ENCODE measurements around the gene TMEM109. TPM values are rescaled to one million over a fixed set of nuclear protein-coding genes. Genes with fewer than 3 reads are reported as not detected.

TMEM109 gene
- polyA plus RNA-seq, 3 donors from 2014 or later, result 292 to 631 (median 400) TPM

DNA sequence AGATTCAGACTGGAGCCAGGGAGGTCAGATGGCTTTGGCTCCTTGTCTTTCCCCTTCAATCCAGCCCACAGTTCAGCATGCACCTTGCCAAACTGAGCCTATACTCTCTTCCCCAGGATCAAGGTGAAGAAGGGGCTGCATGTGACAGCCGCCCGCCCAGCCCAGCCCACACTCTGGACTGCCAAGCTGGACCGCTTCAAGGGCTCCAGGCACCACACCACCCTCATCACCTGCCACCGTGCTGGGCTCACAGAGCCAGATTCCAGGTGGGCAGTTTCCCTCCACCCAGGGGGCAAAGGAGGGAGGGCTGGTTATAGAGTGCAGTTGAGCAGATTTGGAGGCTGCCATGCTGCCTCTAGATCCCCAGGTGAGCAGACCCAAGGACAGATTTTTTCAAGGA lies 16.4 kb downstream of the TMEM109 start:
- H3K9me3 Mint-ChIP-seq, result no peaks in the 10 kb centered on the region
- peaks cover 0 to 2% of the 10 kb centered on the region in 2 donors for H3K4me1 Mint-ChIP-seq
- no peak for DNase-seq
- H3K4me3 Mint-ChIP-seq, result no peak overlapping the region
- no peak overlapping the region for H3K27ac Mint-ChIP-seq
- no peaks in the 10 kb centered on the region for H3K36me3 Mint-ChIP-seq
- peaks cover 1 to 3% (median 2%) of the 10 kb centered on the region in 3 donors for H3K27me3 Mint-ChIP-seq (ENCODE audit: low read depth in 3 of 3)

DNA sequence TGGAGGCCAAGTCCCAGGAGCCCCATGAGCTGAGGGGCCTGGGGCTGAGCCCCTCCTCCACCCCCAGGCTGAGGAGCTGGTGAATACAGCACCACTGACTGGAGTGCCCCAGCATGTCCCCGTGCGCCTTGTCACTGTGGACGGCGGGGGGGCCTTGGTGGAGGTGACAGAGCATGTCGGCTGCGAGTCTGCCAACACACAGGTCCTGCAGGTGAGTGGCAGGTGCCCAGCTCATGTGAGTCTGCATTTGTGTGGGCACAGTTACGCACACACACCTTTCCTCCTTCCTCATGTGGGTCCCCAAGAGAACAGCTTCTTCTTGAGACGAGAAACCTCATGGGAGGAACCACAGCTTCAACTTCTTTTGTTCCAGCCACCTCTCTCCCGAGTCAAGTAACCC lies 18.0 kb downstream of the TMEM109 start:
- no peak for DNase-seq
- Mint-ChIP-seq H3K36me3 (no peaks in the 10 kb centered on the region), H3K27me3 (ENCODE audit: low read depth in 3 of 3) (peaks cover 1 to 5% (median 1%) of the 10 kb centered on the region in 3 donors), H3K4me3 (no peak overlapping the region), H3K27ac (no peak overlapping the region), H3K4me1 (no peaks in the 10 kb centered on the region), H3K9me3 (no peaks in the 10 kb centered on the region)

DNA sequence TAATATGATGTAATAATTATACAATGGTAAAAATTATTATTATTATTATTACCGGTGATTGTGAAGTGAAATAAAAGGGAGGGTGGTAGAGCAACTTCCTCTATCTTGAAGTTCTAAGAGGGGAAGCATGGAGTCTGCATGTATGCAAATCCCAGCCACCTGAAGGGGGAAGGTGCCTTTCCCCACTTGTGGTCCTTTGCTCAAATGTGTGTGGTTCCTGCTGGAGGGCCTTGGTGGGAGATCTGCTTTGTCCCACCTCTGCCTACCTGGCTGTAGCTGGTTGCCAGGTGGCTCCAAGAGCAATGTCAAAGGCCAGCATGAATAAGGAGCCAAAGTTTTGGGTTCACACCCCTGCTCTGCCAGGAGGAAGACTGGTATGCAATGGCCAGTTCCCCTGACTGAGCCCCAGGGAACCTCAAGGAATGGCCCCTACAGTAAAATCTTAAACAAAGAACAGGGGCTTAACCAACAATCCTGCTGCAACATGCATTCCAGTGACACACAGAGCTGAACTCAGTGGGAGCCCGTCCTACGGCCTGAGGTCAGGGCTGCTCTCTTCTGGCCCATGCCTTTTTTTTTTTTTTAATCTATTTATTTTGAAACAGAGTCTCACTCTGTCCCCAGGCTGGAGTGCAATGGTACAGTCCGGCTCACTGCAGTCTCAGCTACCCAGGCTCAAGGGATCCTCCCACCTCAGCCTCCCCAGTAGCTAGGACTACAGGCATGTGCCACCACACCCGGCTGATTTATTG lies 18.8 kb downstream of the TMEM109 start:
- Mint-ChIP-seq H3K27ac (no peak overlapping the region), H3K27me3 (ENCODE audit: low read depth in 3 of 3) (peaks cover 1 to 5% (median 1%) of the 10 kb centered on the region in 3 donors), H3K4me1 (no peaks in the 10 kb centered on the region), H3K36me3 (no peaks in the 10 kb centered on the region), H3K4me3 (no peak overlapping the region), H3K9me3 (no peaks in the 10 kb centered on the region)
- no peak for DNase-seq

DNA sequence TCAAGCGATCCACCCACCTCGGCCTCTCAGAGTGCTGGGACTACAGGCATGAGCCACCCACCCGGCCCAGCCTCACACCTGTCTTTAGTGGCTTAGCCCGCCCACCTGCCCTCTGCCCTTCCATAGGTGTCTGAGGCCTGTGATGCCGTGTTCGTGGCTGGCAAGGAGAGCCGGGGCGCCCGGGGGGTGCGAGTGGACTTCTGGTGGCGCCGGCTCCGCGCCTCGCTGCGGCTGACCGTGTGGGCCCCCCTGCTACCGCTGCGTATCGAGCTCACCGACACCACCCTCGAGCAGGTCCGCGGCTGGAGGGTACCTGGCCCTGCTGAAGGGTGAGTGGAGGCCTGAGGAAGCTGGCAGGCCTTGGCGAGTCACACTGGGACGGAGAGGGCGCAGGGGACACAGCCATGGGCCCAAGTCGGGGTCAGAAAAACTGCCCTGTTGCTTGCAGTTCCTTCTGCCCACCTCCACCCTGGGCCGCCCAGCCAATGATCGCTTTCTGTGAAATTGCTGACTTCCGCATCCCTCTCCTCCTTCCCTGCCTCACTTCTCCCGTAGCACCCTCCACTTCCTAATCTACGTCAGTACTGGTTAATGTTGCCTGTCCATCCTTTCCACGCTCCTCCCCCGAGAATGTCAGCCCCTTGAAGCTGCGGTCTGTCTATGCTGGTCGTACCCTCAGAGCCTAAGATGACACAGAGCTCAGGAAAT lies 19.6 kb downstream of the TMEM109 start:
- Mint-ChIP-seq H3K4me1 (no peaks in the 10 kb centered on the region), H3K27me3 (ENCODE audit: low read depth in 3 of 3) (peaks cover 1 to 5% (median 2%) of the 10 kb centered on the region in 3 donors), H3K36me3 (no peaks in the 10 kb centered on the region), H3K4me3 (no peak overlapping the region), H3K9me3 (no peaks in the 10 kb centered on the region), H3K27ac (peak overlapping the region in 1 of 6 donors; percentile 88)
- no peak for DNase-seq

GRCh38 chr11:60934124-60934789 lies 20.3 kb downstream of the TMEM109 start:
- Mint-ChIP-seq H3K4me1 (no peaks in the 10 kb centered on the region), H3K27ac (no peak overlapping the region), H3K4me3 (no peak overlapping the region)

GRCh38 chr11:60934790-60935605 lies 21.0 kb downstream of the TMEM109 start:
- Mint-ChIP-seq H3K36me3 (no peaks in the 10 kb centered on the region), H3K27me3 (ENCODE audit: low read depth in 3 of 3) (peaks cover 0 to 5% (median 2%) of the 10 kb centered on the region in 3 donors), H3K9me3 (no peaks in the 10 kb centered on the region), H3K27ac (no peak overlapping the region), H3K4me3 (no peak overlapping the region), H3K4me1 (no peaks in the 10 kb centered on the region)
- no peak for DNase-seq

More at GRCh38 chr11:60934124-60934789, 20.3 kb downstream of the TMEM109 start:
- Mint-ChIP-seq H3K36me3 (no peaks in the 10 kb centered on the region), H3K9me3 (no peaks in the 10 kb centered on the region), H3K27me3 (ENCODE audit: low read depth in 3 of 3) (peaks cover 0 to 5% (median 2%) of the 10 kb centered on the region in 3 donors)
- no peak for DNase-seq

DNA sequence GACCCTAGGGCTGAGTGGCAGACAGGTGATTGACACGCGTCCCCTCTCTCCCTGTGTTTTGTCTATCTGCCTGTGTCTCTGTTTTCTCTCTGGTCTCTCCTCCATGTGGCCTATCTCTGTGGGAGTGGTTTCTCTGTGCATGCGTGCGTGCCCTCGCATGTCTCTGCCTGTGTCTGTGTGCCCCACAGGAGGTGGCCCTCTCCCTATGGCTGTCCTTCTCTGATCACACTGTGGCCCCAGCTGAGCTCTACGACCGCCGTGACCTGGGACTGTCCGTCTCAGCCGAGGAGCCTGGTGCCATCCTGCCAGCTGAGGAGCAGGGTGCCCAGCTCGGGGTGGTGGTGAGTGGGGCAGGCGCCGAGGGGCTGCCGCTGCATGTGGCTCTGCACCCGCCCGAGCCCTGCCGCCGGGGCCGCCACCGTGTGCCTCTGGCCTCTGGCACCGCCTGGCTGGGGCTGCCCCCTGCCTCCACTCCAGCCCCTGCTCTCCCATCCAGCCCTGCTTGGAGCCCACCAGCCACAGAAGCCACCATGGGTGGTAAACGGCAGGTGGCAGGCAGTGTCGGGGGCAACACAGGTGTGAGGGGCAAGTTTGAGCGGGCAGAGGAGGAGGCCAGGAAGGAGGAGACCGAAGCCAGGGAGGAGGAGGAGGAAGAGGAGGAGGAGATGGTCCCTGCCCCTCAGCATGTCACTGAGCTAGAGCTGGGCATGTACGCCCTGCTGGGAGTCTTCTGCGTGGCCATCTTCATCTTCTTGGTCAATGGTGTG lies 21.9 kb downstream of the TMEM109 start:
- Mint-ChIP-seq H3K36me3 (no peaks in the 10 kb centered on the region), H3K27me3 (ENCODE audit: low read depth in 3 of 3) (peaks cover 0 to 5% (median 1%) of the 10 kb centered on the region in 3 donors), H3K9me3 (no peaks in the 10 kb centered on the region), H3K4me1 (no peaks in the 10 kb centered on the region), H3K27ac (no peak overlapping the region), H3K4me3 (no peak overlapping the region)
- DNase-seq, result no peak

- no peak overlapping the region for H3K4me3 Mint-ChIP-seq
- no peaks in the 10 kb centered on the region for H3K9me3 Mint-ChIP-seq
- H3K27me3 Mint-ChIP-seq (ENCODE audit: low read depth in 3 of 3), result peaks cover 1 to 3% (median 1%) of the 10 kb centered on the region in 3 donors
- DNase-seq, result no peak
- H3K27ac Mint-ChIP-seq, result no peak overlapping the region
- H3K4me1 Mint-ChIP-seq, result no peaks in the 10 kb centered on the region
- H3K36me3 Mint-ChIP-seq, result no peaks in the 10 kb centered on the region
Measured at GRCh38 chr11:60936467-60937143, 22.6 kb downstream of the TMEM109 start.

DNA sequence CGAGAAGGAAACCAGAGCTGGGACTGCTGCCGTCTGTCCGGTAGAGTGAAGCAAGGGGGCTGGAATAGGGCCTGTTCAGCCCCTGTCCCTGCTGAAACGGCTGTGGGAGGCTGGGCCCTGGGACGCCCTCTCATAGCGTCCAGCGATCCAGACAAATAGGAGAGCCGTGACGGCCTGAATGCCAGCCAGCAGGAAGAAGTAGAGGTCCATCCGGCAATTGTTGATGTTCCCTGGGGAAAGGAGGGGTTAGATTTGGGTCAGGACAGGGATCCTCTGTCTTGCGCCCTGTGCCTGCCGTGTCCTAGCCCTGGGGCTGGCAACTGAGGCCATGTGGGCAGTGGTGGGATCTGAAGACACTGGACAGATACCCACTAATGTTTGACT lies 23.2 kb downstream of the TMEM109 start:
- Mint-ChIP-seq H3K9me3 (no peaks in the 10 kb centered on the region), H3K36me3 (no peaks in the 10 kb centered on the region), H3K4me3 (no peak overlapping the region), H3K4me1 (no peaks in the 10 kb centered on the region), H3K27me3 (ENCODE audit: low read depth in 3 of 3) (peaks cover 1 to 3% (median 2%) of the 10 kb centered on the region in 3 donors), H3K27ac (no peak overlapping the region)
- DNase-seq, result no peak

DNA sequence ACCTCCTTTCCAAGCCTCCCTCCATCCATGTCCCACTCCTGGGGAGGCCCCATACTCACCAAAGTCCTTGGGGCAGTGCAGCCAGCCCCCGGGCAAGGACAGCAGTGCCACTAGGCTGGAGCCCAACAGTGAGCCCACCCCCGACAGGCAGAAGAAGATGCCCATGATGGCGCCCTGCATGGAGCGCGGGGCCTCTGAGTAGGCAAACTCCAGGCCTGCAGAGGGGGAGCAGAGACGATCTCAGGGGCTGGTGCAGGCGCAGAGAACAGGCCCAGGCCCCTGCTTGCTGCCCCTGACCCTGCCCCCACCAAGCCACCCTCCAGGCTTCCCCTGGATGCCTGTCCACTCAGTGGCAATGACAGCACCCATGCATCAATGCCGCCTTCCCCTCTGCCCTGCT lies 23.9 kb downstream of the TMEM109 start:
- Mint-ChIP-seq H3K4me1 (no peaks in the 10 kb centered on the region), H3K9me3 (no peaks in the 10 kb centered on the region), H3K27ac (no peak overlapping the region), H3K36me3 (no peaks in the 10 kb centered on the region), H3K27me3 (ENCODE audit: low read depth in 3 of 3) (peaks cover 1 to 4% (median 3%) of the 10 kb centered on the region in 3 donors), H3K4me3 (no peak overlapping the region)
- DNase-seq, result no peak

GRCh38 chr11:60938500-60938899 lies 24.5 kb downstream of the TMEM109 start:
- Mint-ChIP-seq H3K9me3 (no peaks in the 10 kb centered on the region), H3K36me3 (no peaks in the 10 kb centered on the region)

GRCh38 chr11:60939301-60939700 lies 25.3 kb downstream of the TMEM109 start:
- no peak overlapping the region for H3K27ac Mint-ChIP-seq
- no peaks in the 10 kb centered on the region for H3K9me3 Mint-ChIP-seq
- H3K4me3 Mint-ChIP-seq, result no peak overlapping the region
- H3K36me3 Mint-ChIP-seq, result no peaks in the 10 kb centered on the region
- no peaks in the 10 kb centered on the region for H3K4me1 Mint-ChIP-seq
- DNase-seq, result no peak
- H3K27me3 Mint-ChIP-seq (ENCODE audit: low read depth in 3 of 3), result peaks cover 2 to 4% (median 3%) of the 10 kb centered on the region in 3 donors

More at GRCh38 chr11:60938500-60938899, 24.5 kb downstream of the TMEM109 start:
- H3K4me1 Mint-ChIP-seq, result no peaks in the 10 kb centered on the region
- DNase-seq, result no peak
- H3K27ac Mint-ChIP-seq, result no peak overlapping the region
- peaks cover 1 to 4% (median 3%) of the 10 kb centered on the region in 3 donors for H3K27me3 Mint-ChIP-seq (ENCODE audit: low read depth in 3 of 3)
- H3K4me3 Mint-ChIP-seq, result no peak overlapping the region

Measured in immature natural killer cell (primary cell).